GM12891 (cell line): ENCODE measurements around the gene IL5RA.

Experiments
- PAX5 ChIP-seq: IDR thresholded peaks from 2 replicates; pipeline ENCODE4 v1.6.1; 2011; ENCODE audit warnings: low read length, moderate library complexity, mild to moderate bottlenecking; ENCODE audit not compliant: insufficient read depth, severe bottlenecking
- POLR2AphosphoS5 ChIP-seq: IDR thresholded peaks from 2 replicates; pipeline ENCODE4 v1.6.1; 2011; ENCODE audit warnings: low read depth, low read length, control low read depth

- TF ChIP-seq PAX5: no peak
- TF ChIP-seq POLR2AphosphoS5: no peak
Measured at GRCh38 chr3:3105815-3106214, 4.4 kb downstream of the IL5RA start.
